Esophagus squamous epithelium (tissue), 4 donors: ENCODE results near the gene IFT80.

Experiments used
- CTCF ChIP-seq, 6 experiments: fragments of 450-650 bp in 4 of 6; fragments of 200-600 bp in 2 of 6; sonication (generic) in 2 of 6; IDR thresholded peaks; one replicate each; pipeline ENCODE4 v1.5.1; 2016 to 2019; ENCODE audit warnings: antibody characterized with exemption in 6 of 6, mild to moderate bottlenecking in 4 of 6, moderate library complexity in 4 of 6
- POLR2A ChIP-seq, 4 donors: fragments of 450-650 bp; IDR thresholded peaks; one replicate each; pipeline ENCODE4 v1.6.1; 2017; ENCODE audit warnings: antibody characterized with exemption in 4 of 4, mild to moderate bottlenecking in 4 of 4, moderate library complexity in 3 of 4

- TF ChIP-seq CTCF (IDR thresholded peaks at IDR 0.05) = no peak
- TF ChIP-seq POLR2A (IDR thresholded peaks at IDR 0.05) = no peak
Observed at GRCh38 chr3:160400030-160400701, 1.1 kb upstream of the IFT80 start.
